GM12875 (cell line): Measurements from ENCODE around the gene DBNDD2.
A peak's percentile ranks its signal among the peaks of the same experiment; 100 is the strongest.

Source experiments
- H3K4me3 ChIP-seq: one replicate; pipeline ENCODE4 v1.5.1; 2011; ENCODE audit warnings: low read depth, low read length, control low read depth
- CTCF ChIP-seq: IDR thresholded peaks from 2 replicates; pipeline ENCODE4 v1.5.1; 2011; ENCODE audit warnings: low read depth, mild to moderate bottlenecking, control low read depth, inconsistent platforms, low read length, moderate library complexity, borderline replicate concordance; ENCODE audit not compliant: insufficient read depth

DBNDD2 gene

GRCh38 chr20:45452772-45453691 is 44.9 kb downstream of the DBNDD2 start:
- H3K4me3 ChIP-seq: no peak overlapping the region
- TF ChIP-seq CTCF: no peak

- TF ChIP-seq CTCF: peak; percentile 42; the same call in 1 of the 2 replicates
- H3K4me3 ChIP-seq: no peak overlapping the region
Measured at GRCh38 chr20:45456632-45457031, 48.5 kb downstream of the DBNDD2 start.

- TF ChIP-seq CTCF: no peak
Measured at GRCh38 chr20:45459606-45460005, 51.5 kb downstream of the DBNDD2 start.

More at GRCh38 chr20:45459606-45460005, 51.5 kb downstream of the DBNDD2 start:
- H3K4me3 ChIP-seq: no peak overlapping the region
